NCI-H2171 treated with DMSO at 0.1 percent for 48 hours (cell line): Measurements from ENCODE around the gene ARMC3.
"Not testable (repeated sequence)": the region's sequence is repeated elsewhere in the genome, so short reads cannot be mapped to it uniquely, and the experiment has no call there.

Experiments
- DNase-seq: peaks from one replicate; lab custom pipeline; 2025; lab: John Stamatoyannopoulos, UW

The ARMC3 gene

GRCh38 chr10:22927661-22928403, at the start of gene ARMC3:
TSS of gene ARMC3 (plus strand) at chr10:22928053. CDS start at chr10:22931997, 3,944 bp downstream.
- peak; percentile 34 for DNase-seq

GRCh38 chr10:22891797-22892196, 36.1 kb upstream of the ARMC3 start:
- no peak for DNase-seq

GRCh38 chr10:22893781-22894180, 34.1 kb upstream of the ARMC3 start:
- DNase-seq: no peak

- no peak for DNase-seq
These were observed 33.1 kb upstream of the ARMC3 start for GRCh38 chr10:22894714-22895113.

GRCh38 chr10:22895252-22895651, 32.6 kb upstream of the ARMC3 start:
- no peak for DNase-seq

GRCh38 chr10:22897371-22897770, 30.5 kb upstream of the ARMC3 start:
- no peak for DNase-seq

- no peak for DNase-seq
These were observed 28.5 kb upstream of the ARMC3 start for GRCh38 chr10:22899307-22899706.

GRCh38 chr10:22899775-22900174, 28.1 kb upstream of the ARMC3 start:
- DNase-seq: no peak

GRCh38 chr10:22900841-22901601, 26.8 kb upstream of the ARMC3 start:
- DNase-seq: no peak

GRCh38 chr10:22902147-22902546, 25.7 kb upstream of the ARMC3 start:
- DNase-seq: not testable (repeated sequence)

GRCh38 chr10:22903694-22904093, 24.2 kb upstream of the ARMC3 start:
- DNase-seq: no peak

- no peak for DNase-seq
These were observed 21.1 kb upstream of the ARMC3 start for GRCh38 chr10:22906767-22907166.

GRCh38 chr10:22908837-22909236, 19.0 kb upstream of the ARMC3 start:
- DNase-seq: no peak

- DNase-seq: not testable (repeated sequence)
These were observed 18.2 kb upstream of the ARMC3 start for GRCh38 chr10:22909673-22910072.

GRCh38 chr10:22911067-22911466, 16.8 kb upstream of the ARMC3 start:
- no peak for DNase-seq

GRCh38 chr10:22911889-22912762, 15.7 kb upstream of the ARMC3 start:
- DNase-seq: peak; percentile 71

GRCh38 chr10:22912763-22913384, 15.0 kb upstream of the ARMC3 start:
- DNase-seq: no peak

GRCh38 chr10:22913474-22914092, 14.3 kb upstream of the ARMC3 start:
- DNase-seq: no peak

- no peak for DNase-seq
These were observed 12.5 kb upstream of the ARMC3 start for GRCh38 chr10:22915314-22915713.

- DNase-seq: no peak
These were observed 2.8 kb upstream of the ARMC3 start for GRCh38 chr10:22925088-22925487.

- DNase-seq: peak; percentile 52
These were observed 687 bp upstream of the ARMC3 start for GRCh38 chr10:22927166-22927565.
